Erythroblast (primary cell): ENCODE data around the gene GLI1.

Experiments used
- GATA1 ChIP-seq: IDR thresholded peaks from 2 replicates; pipeline ENCODE4 v1.6.1; 2011; ENCODE audit warnings: low read depth, mild to moderate bottlenecking, control low read depth, low read length, moderate library complexity
- POLR2A ChIP-seq: IDR thresholded peaks from 2 replicates; pipeline ENCODE4 v1.6.1; 2011; ENCODE audit warnings: mild to moderate bottlenecking, low read length

- TF ChIP-seq POLR2A = no peak
- TF ChIP-seq GATA1 = no peak
Measured at GRCh38 chr12:57451233-57451778, 8.3 kb upstream of the GLI1 start.
